Right ventricle myocardium superior (tissue), 1 donor: Measurements from ENCODE around the gene GABBR1. TPM values are rescaled to one million over a fixed set of nuclear protein-coding genes. Genes with fewer than 3 reads are reported as not detected.

ENCODE experiments used
- ATAC-seq: fragments of 200-7000 bp; cut with Tn5 transposase; one replicate; pipeline ENCODE4 v1.9.1; 2020; ENCODE audit warnings: mild to moderate bottlenecking; ENCODE audit not compliant: poor library complexity
- DNase-seq: peaks from one replicate; pipeline ENCODE4 v3.0.0-alpha.2; 2020
- intact Hi-C: fragments of 100-400 bp; cut with DNase I; formaldehyde crosslinking; loops from one replicate; pipeline ENCODE4 v1.11.2; 2022
- total RNA-seq: library from RNA; stranded (reverse); fragmentation: NEBNext Ultra II Directional; extraction: Animal tissue kit (Norgen Biotek cat#: 25700); gene quantifications from one replicate; pipeline ENCODE4 v1.2.1, GENCODE V29; 2021
- donor health status: DM: no; HTN: yes; CAD: no; lungs with severe emphysema.

GABBR1 gene
- total RNA-seq, 1 donor from 2014 or later = 18.4 TPM

- intact Hi-C loops = no loop called here
- ATAC-seq = no peak
- DNase-seq = no peak
These were observed 78.2 kb downstream of the GABBR1 start for GRCh38 chr6:29554764-29555163.

- ATAC-seq (peak; percentile 94), DNase-seq (peak; percentile 86)
- intact Hi-C loops = no loop called here
These were observed 79.5 kb downstream of the GABBR1 start for GRCh38 chr6:29553268-29554057.

- ATAC-seq (peak; percentile 91), DNase-seq (no peak)
- intact Hi-C loops = no loop called here
These were observed 80.4 kb downstream of the GABBR1 start for GRCh38 chr6:29552512-29553051.

- ATAC-seq (no peak), DNase-seq (no peak)
- intact Hi-C loops = no loop called here
These were observed 85.4 kb downstream of the GABBR1 start for GRCh38 chr6:29547573-29547972.

- DNase-seq = no peak
- intact Hi-C loops = no loop called here
- ATAC-seq = no peak
These were observed 95.1 kb downstream of the GABBR1 start for GRCh38 chr6:29537714-29538403.

- DNase-seq = no peak
- no peak for ATAC-seq
- intact Hi-C loops = no loop called here
These were observed 100.5 kb downstream of the GABBR1 start for GRCh38 chr6:29532320-29532951.

- no peak for ATAC-seq
- intact Hi-C loops = no loop called here
- no peak for DNase-seq
These were observed 101.3 kb downstream of the GABBR1 start for GRCh38 chr6:29531668-29532067.

GRCh38 chr6:29530671-29531310 is 102.2 kb downstream of the GABBR1 start:
- DNase-seq = no peak
- intact Hi-C loops = no loop called here
- no peak for ATAC-seq

GRCh38 chr6:29529956-29530355 is 103.0 kb downstream of the GABBR1 start:
- no peak for ATAC-seq
- intact Hi-C loops = no loop called here
- DNase-seq = no peak

- intact Hi-C loops = no loop called here
- ATAC-seq = no peak
- no peak for DNase-seq
These were observed 103.9 kb downstream of the GABBR1 start for GRCh38 chr6:29528988-29529560.

- DNase-seq = no peak
- intact Hi-C loops = no loop called here
- no peak for ATAC-seq
These were observed 104.6 kb downstream of the GABBR1 start for GRCh38 chr6:29528300-29528931.

- intact Hi-C loops = no loop called here
- ATAC-seq = no peak
- no peak for DNase-seq
These were observed 105.4 kb downstream of the GABBR1 start for GRCh38 chr6:29527564-29527963.

- ATAC-seq (no peak), DNase-seq (no peak)
- intact Hi-C loops = no loop called here
These were observed 105.9 kb downstream of the GABBR1 start for GRCh38 chr6:29527126-29527525.

- no peak for ATAC-seq
- intact Hi-C loops = no loop called here
- DNase-seq = no peak
These were observed 107.7 kb downstream of the GABBR1 start for GRCh38 chr6:29525311-29525639.

- ATAC-seq = no peak
These were observed 108.3 kb downstream of the GABBR1 start for GRCh38 chr6:29524444-29525310.

GRCh38 chr6:29524044-29524443 is 108.9 kb downstream of the GABBR1 start:
- intact Hi-C loops = no loop called here
- ATAC-seq (no peak), DNase-seq (no peak)

More at GRCh38 chr6:29524444-29525310, 108.3 kb downstream of the GABBR1 start:
- no peak for DNase-seq
- intact Hi-C loops = no loop called here

GRCh38 chr6:29522227-29522626 is 110.8 kb downstream of the GABBR1 start:
- ATAC-seq (no peak), DNase-seq (no peak)
- intact Hi-C loops = no loop called here
